Colonic mucosa (tissue), 4 donors: ENCODE data around the gene ARHGAP22. TPM values are rescaled to one million over a fixed set of nuclear protein-coding genes. Genes with fewer than 3 reads are reported as not detected.

Source experiments
- DNase-seq: peaks from one replicate; pipeline ENCODE4 v3.0.0-alpha.2; 2020
- H3K27ac ChIP-seq: fragments of 200-600 bp; one replicate; pipeline ENCODE4 v1.8.0; 2021
- H3K27me3 ChIP-seq: fragments of 200-600 bp; one replicate; pipeline ENCODE4 v1.8.0; 2021
- H3K36me3 ChIP-seq: fragments of 200-600 bp; one replicate; pipeline ENCODE4 v1.8.0; 2021
- H3K4me1 ChIP-seq: fragments of 200-600 bp; one replicate; pipeline ENCODE4 v1.8.0; 2021; ENCODE audit warnings: mild to moderate bottlenecking
- H3K4me3 ChIP-seq: fragments of 200-600 bp; one replicate; pipeline ENCODE4 v1.8.0; 2021
- H3K9ac ChIP-seq, 2 donors: one replicate each; pipeline ENCODE4 v1.7.0; 2013; ENCODE audit warnings: control low read depth in 2 of 2, low read depth in 2 of 2, low read length in 2 of 2
- H3K9me3 ChIP-seq: fragments of 200-600 bp; one replicate; pipeline ENCODE4 v1.8.0; 2021
- CTCF ChIP-seq: fragments of 200-600 bp; IDR thresholded peaks from one replicate; pipeline ENCODE4 v1.8.0; 2022; ENCODE audit warnings: antibody characterized with exemption, mild to moderate bottlenecking
- intact Hi-C: fragments of 100-400 bp; cut with DNase I; formaldehyde crosslinking; loops from one replicate; pipeline ENCODE4 v1.14.1; 2022
- total RNA-seq, 2 donors: library from RNA; stranded (reverse); fragmentation: NEBNext Ultra II Directional in 1 of 2; extraction: Animal tissue kit (Norgen Biotek cat#: 25700) in 1 of 2; gene quantifications; one replicate each; pipeline ENCODE4 v1.2.1, GENCODE V29; 2021
- donor health status: healthy.
- donor health status: DM: no; HTN: no; CAD: no.
- donor health status: DM: no; HTN: no; CAD: no.

ARHGAP22 gene
- total RNA-seq, 2 donors from 2014 or later, result 0.86 to 1.6 TPM

GRCh38 chr10:48536916-48537890 is 67.7 kb downstream of the ARHGAP22 start:
- no peak overlapping the region for H3K9ac ChIP-seq
- intact Hi-C loops, result no loop called here
- H3K4me3 ChIP-seq, result no peak overlapping the region
- H3K27me3 ChIP-seq, result no peaks in the 10 kb centered on the region
- no peaks in the 10 kb centered on the region for H3K9me3 ChIP-seq
- H3K27ac ChIP-seq, result no peak overlapping the region
- no peaks in the 10 kb centered on the region for H3K36me3 ChIP-seq
- no peaks in the 10 kb centered on the region for H3K4me1 ChIP-seq
- peak; percentile 4 for DNase-seq
- TF ChIP-seq CTCF, result no peak

- DNase-seq, result peak; percentile 8
Measured at GRCh38 chr10:48536156-48536500, 68.7 kb downstream of the ARHGAP22 start.

GRCh38 chr10:48535416-48536155 is 69.3 kb downstream of the ARHGAP22 start:
- no peaks in the 10 kb centered on the region for H3K27me3 ChIP-seq
- no peak for TF ChIP-seq CTCF
- intact Hi-C loops, result no loop called here
- H3K4me3 ChIP-seq, result no peak overlapping the region
- peak; percentile 15 for DNase-seq
- no peaks in the 10 kb centered on the region for H3K36me3 ChIP-seq
- H3K4me1 ChIP-seq, result no peaks in the 10 kb centered on the region
- no peak overlapping the region for H3K9ac ChIP-seq
- H3K27ac ChIP-seq, result no peak overlapping the region
- H3K9me3 ChIP-seq, result no peaks in the 10 kb centered on the region

More at GRCh38 chr10:48536156-48536500, 68.7 kb downstream of the ARHGAP22 start:
- Histone ChIP-seq H3K4me1 (no peaks in the 10 kb centered on the region), H3K27me3 (no peaks in the 10 kb centered on the region), H3K9me3 (no peaks in the 10 kb centered on the region), H3K36me3 (no peaks in the 10 kb centered on the region), H3K27ac (no peak overlapping the region), H3K4me3 (no peak overlapping the region), H3K9ac (no peak overlapping the region)
- intact Hi-C loops, result no loop called here
- TF ChIP-seq CTCF, result no peak

- no peak for DNase-seq
- TF ChIP-seq CTCF, result no peak
- H3K36me3 ChIP-seq, result no peaks in the 10 kb centered on the region
- H3K4me3 ChIP-seq, result no peak overlapping the region
- no peaks in the 10 kb centered on the region for H3K9me3 ChIP-seq
- intact Hi-C loops, result no loop called here
- no peaks in the 10 kb centered on the region for H3K27me3 ChIP-seq
- no peak overlapping the region for H3K27ac ChIP-seq
- H3K4me1 ChIP-seq, result no peaks in the 10 kb centered on the region
- H3K9ac ChIP-seq, result no peak overlapping the region
Measured at GRCh38 chr10:48533951-48534720, 70.7 kb downstream of the ARHGAP22 start.

GRCh38 chr10:48533540-48533939 is 71.3 kb downstream of the ARHGAP22 start:
- Histone ChIP-seq H3K9me3 (no peaks in the 10 kb centered on the region), H3K27ac (no peak overlapping the region), H3K27me3 (no peaks in the 10 kb centered on the region), H3K4me1 (no peaks in the 10 kb centered on the region), H3K36me3 (no peaks in the 10 kb centered on the region), H3K4me3 (no peak overlapping the region), H3K9ac (no peak overlapping the region)
- TF ChIP-seq CTCF, result no peak
- intact Hi-C loops, result no loop called here
- DNase-seq, result no peak
